Stimulated activated CD4-positive, alpha-beta T cell treated with anti-CD3 and anti-CD28 coated beads, Interleukin-2, amount 100 ng/mL, for 48 hours (primary cell): Measurements from ENCODE around the gene GRM2.

Experiments
- DNase-seq, 2 donors: peaks; one replicate each; pipeline ENCODE4 v3.0.0-alpha.2; 2020

Gene GRM2

DNA sequence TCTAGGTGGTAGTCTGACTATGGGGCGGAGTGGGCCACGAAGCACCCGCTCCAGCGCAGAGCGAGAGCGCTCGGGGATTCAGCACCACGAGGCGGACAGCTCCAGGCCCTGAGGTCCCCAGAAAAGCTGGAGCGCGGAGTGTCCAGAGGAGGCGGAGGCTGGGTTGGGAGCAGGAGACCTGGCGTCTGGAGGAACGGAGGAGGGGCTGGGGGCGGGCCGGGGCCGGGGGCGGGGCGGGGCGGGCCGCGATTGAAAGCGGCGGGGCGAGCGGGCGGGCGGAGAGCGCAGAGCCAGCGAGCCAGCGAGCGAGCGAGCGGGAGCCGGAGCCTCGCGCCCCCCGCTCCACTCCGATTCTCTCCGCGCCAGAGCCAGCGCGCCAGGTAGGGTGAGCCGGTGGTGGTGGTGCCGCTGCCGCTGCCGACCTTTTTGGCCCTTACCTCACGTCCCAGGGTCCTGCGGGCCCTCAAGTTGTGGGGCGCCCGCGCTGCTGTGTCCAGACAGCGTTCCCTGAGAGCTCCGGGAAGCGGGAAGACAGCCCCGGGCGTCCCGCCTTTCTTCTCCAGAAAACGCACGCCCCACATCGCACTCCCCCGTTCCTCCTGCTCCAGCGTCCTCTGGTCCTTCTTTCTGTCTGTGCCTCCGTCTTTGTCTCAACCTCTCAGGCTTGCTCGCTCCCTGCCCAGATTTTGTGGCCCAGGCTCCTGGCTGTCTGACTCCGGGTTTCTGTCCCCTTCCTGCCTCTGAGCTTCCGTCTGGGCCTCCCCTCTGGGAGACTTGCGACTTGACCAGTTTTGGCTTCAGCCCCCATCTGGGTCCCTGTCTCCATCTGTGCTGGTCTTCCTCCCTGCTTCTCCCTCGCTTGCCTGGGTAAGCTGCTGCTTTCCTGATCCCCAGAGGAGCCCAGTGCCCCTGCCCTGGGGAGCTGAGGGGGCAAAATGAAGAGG lies at the start of gene GRM2:
GRM2 (plus strand) TSS at position 281 of the 944 bp plus-strand sequence. CDS start 1,916 bp downstream, outside the sequence.
- no peak for DNase-seq

DNA sequence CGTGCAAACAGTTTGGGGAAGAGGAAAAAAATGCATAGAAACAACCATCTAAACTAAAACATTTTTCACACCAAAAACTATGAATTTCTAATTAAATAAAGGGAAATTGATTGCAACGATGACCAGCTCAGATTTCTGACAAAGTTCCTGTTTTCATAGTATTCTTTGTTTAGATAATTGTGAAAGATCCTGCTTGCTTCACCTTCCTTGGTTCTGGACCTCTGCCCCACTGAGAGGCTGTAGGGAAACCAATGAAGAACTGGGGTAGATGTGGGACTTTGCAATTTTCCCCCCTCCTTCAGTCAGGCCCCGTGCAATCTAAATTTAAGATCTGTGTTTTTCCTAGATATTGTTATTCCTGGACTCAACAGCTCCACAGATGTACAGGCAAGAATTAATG lies 49.6 kb upstream of the GRM2 start:
- no peak for DNase-seq

- DNase-seq = no peak
Measured at GRCh38 chr3:51659942-51660341, 46.9 kb upstream of the GRM2 start.

GRCh38 chr3:51662456-51662855 lies 44.4 kb upstream of the GRM2 start:
- no peak for DNase-seq

DNA sequence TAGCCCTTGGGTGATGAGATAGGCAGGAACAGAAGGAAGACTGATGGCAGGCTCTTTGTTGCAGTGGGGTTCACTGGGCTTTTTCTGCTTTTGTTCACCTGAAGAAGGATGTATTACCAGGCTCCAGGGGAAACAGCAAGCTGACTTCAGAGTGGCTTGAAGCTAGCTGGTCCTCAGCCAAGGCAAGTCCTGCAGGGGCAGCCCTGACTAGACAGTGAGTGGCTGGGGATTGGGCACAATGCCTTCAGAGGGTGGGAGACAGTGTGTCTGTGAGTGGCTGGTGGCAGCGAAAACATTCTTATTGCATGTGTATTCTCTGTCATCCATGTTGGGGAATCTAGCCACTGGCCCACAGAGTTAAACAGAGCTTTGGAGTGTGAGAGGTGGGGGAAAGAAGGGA lies 38.1 kb upstream of the GRM2 start:
- DNase-seq = no peak

DNA sequence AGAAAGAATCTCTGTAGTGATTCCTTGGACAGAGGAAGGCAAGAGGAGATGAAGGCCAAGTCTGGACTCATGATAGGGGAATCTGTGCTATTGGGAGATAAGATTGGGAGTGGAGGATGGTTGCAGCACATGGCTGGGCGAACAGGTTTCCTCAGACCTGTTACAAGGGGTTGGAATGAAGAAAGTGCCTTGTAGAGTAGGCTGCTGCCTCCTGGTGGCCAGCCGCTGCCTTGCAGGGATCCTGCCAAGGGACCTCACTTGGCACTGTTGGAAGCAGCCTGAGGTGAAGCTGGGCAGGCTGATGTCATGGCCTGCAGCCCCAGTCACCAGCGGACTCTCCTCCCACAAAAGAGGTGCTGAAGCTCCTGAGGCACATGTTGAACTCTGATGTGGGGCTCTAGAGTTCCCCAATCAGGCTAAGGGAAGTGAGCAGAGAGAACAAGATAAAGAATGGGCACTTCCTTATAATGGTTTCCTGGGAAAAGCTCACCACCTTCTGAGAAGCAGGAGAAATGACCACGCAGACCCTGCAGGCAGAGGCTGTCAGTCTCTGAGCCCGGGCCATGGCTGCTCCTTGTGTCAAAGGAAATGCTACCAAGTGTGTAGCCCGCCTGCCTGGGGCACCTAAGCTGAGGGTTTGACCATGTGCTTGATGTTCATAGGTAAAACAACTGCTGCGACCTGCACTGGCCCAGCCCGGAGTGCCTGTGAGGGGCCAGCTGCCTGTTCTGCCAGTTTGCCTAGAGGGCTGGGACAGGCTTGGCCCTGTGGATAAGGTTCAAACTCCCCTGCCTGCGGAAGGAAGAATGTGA lies 37.4 kb upstream of the GRM2 start:
- peak; percentile 84 to 85 for DNase-seq

GRCh38 chr3:51670053-51670822 lies 36.6 kb upstream of the GRM2 start:
- DNase-seq = no peak

GRCh38 chr3:51670823-51671733 lies 35.8 kb upstream of the GRM2 start, which contains the start of gene TEX264:
Gene TEX264, plus strand, starts transcription at chr3:51671252. Its CDS starts 3,053 bp downstream, at chr3:51674305.
- peak; percentile 87 to 89 for DNase-seq

GRCh38 chr3:51671734-51672475 lies 35.0 kb upstream of the GRM2 start:
- DNase-seq = peak; percentile 46 to 48

- DNase-seq = no peak
Measured at GRCh38 chr3:51673181-51673801, 33.6 kb upstream of the GRM2 start.

GRCh38 chr3:51673802-51674654 lies 32.8 kb upstream of the GRM2 start:
- DNase-seq = no peak

- no peak for DNase-seq
Measured at GRCh38 chr3:51675201-51675611, 31.7 kb upstream of the GRM2 start.

DNA sequence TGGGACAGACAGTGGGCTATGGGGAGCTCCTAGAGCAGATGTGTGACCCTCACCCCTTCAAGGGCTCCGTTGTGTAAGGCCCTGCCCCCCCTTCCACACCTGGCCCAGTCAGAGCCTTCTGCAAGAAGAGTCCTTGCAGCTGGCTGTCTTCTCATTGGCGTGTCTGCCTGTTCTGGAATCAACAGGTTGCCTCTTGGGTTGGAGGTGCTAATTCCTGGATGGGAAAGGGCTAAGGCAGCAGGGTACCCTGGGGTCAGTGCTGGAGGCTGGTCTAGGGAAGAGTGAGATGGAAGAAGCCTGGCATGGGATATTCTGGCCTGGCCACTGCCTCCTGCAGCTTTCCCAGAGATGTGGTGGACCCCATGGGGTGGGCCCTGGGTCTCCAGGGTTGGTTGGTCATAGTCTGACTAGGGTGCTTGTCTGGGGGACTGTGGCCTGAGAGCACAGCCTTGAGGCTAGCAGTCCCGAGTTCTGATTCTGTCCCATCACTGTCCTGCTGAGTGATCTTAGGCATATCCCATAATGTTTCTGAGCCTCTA lies 30.7 kb upstream of the GRM2 start:
- no peak for DNase-seq

- no peak for DNase-seq
Measured at GRCh38 chr3:51677358-51677757, 29.5 kb upstream of the GRM2 start.

DNA sequence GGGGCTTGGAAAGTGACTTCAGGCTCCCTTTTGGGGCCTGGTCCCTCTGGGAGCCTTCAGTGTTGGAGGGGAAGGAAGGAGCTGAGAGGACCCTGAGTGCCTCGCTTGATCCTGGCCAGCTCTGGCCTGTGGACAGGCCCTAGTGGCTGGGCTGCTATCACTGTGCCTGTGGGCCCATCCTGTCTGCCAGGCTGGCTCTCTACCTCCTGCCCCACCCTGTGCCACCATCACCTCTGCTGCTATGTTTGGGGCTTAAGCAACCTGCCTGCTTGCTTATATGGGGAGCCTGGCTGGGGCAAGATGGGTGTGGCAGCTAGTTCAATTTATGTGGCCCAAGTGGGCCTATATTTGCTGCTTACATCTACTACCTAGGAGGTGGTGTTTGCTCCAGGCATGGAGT lies 28.7 kb upstream of the GRM2 start:
- no peak for DNase-seq

DNA sequence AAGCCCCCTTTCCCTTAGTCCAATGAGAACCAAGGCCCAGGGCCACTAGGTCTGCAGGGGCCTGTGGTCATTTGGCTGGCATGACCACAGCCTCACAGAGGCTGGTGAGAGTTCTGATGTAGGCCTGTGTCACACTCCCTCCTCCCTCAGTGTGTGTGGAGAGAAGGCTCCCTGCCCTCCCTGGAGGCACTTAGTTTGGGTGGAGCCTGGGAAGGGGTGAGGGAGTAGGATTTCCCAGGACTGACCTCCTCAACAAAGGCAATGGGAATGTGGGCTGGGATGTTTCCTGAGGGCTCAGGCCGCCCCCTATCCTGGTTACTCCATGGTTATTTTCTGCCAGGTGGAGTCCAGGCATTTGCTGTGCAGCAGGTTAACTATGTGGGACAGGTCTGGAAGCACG lies 28.2 kb upstream of the GRM2 start:
- no peak for DNase-seq

DNA sequence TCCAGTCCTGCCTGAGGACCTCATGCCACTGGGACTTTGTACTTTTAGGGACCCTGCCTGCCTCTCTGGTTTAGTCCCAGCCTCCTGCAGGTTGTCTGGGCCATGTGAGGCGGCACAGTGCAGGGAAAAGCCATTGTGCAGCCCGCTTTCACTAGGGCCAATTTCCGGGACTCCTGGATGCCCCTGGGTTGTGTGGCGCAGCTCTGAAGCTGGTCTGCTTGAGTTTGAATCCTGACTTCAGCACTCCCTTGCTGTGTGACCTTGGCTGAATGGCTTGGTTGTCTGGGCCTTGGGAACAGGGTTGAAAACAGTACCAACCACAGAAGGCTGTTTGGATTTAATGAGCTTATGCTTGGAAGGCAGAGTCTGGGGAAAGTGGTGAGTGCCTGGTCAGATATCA lies 27.6 kb upstream of the GRM2 start:
- no peak for DNase-seq

DNA sequence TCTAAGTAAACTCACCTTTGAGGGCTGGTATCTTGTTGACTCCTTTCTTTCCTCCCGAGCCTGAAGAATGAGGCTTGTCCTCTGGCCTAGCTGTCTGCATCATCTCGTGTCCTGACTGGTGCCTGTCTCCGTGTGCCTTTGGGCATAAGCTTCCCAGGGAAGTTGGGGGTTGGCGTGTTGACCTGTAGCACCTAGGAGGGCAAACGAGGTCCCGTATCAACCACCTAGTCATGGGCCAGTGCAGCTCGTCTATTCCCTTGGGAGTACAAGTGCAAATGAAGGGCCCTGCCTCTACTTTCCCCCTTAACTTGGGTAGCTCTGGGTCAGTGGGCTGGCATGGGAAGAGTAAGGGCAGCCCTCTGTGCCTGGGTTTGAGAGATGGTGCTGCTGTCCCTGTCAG lies 27.1 kb upstream of the GRM2 start:
- no peak for DNase-seq

DNA sequence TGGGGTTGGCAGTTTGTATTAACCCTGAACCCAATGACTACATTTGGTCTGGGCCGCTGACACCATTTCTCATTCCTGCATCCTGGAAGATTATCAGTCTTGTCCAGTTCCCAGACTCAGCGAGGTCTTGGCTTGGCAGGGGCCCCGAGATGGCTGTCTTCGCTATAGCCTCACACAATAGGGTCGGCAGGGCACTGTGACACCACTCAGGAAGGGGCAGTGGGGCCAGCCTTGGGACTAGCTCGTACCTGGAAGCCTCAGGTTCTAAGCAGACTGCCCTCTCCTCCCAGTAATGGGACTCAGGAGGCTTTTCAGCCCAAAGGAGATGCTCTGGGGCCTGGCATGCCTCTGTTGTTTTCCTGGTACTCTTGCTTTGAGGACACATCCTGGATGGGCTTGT lies 26.7 kb upstream of the GRM2 start:
- no peak for DNase-seq
